ENCODE measurements around the gene LMF2.

LMF2 gene

DNA sequence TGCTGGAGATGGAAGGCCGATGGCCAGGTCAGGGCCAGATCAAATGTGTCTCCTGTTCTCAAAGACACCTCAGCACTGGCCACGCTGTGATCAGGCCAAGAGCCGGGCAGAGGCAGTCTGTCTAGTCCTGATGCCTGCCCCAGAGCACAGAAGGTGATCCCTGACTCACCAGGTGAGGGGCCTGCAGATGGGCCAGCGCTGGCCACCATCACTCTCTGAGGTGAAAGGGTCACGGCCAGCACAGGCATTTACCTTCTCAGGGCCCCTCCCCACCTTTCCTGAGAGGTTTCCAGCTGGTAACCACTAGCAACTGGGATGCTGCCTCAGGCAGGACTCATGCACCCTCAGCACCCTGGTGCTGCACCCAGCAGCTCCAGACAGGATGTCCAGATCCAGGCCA is 35.5 kb downstream of the LMF2 start:
- Histone ChIP-seq H3K4me1 (ENCODE audit: control insufficient read depth, low read length) (peaks cover 67% of the 10 kb centered on the region), H3K4me2 (ENCODE audit: low read length) (peak overlapping the region; percentile 97), H3K27ac (ENCODE audit: low read depth, low read length) (peak overlapping the region; percentile 100)

DNA sequence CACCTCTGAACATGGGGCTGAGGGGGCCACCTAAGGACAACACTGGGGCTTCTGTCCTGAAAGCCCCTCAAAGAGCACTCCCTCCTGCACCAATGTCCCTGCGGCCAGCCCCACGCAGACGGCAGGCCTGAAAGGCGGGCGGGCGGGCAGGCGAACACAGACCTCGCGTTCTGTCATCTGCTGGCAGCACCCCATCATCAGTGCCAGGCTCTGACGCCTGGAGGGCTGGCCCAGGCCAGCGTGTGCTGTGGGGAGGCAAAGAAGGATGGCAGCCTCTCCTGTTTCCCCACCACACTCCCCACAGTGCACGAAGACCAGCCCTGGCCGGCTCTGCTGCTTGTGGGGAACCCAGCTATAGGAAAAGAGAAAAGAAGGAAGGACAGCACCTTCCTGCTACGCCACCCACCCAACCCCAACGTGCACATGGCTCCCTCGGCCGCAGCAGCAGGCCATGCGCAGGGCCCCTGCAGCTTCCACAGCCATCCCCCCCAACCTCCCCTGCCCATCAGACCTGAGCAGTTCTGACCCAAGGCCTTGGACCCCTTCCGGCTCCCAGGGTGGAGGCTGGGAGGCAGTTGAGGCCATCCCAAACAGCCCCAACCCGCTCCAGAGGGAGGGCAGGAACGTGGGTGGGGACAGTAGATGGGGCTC is 36.2 kb downstream of the LMF2 start:
- Histone ChIP-seq H3K4me1 (ENCODE audit: control insufficient read depth, low read length) (peaks cover 67% of the 10 kb centered on the region), H3F3A (ENCODE audit: control insufficient read depth, insufficient read depth) (peaks cover 18% of the 10 kb centered on the region), H3K36me3 (ENCODE audit: control insufficient read depth, low read length) (peaks cover 68% of the 10 kb centered on the region), H3K27me3 (ENCODE audit: control insufficient read depth, low read length) (no peaks in the 10 kb centered on the region), H3K4me3 (ENCODE audit: low read length) (peak overlapping the region; percentile 82), H3K9me3 (ENCODE audit: control insufficient read depth, insufficient read depth, low read length) (no peaks in the 10 kb centered on the region), H4K20me1 (ENCODE audit: control insufficient read depth, insufficient read depth, low read depth, low read length) (no peaks in the 10 kb centered on the region), H3K4me2 (ENCODE audit: low read length) (peak overlapping the region; percentile 97), H3K27ac (ENCODE audit: low read depth, low read length) (peak overlapping the region; percentile 100), H3K9me2 (replicated peaks; ENCODE audit: control insufficient read depth, low read length) (no peaks in the 10 kb centered on the region), H3K79me2 (ENCODE audit: control insufficient read depth, low read length) (peaks cover 70% of the 10 kb centered on the region)
- TF ChIP-seq, protein P1, sequence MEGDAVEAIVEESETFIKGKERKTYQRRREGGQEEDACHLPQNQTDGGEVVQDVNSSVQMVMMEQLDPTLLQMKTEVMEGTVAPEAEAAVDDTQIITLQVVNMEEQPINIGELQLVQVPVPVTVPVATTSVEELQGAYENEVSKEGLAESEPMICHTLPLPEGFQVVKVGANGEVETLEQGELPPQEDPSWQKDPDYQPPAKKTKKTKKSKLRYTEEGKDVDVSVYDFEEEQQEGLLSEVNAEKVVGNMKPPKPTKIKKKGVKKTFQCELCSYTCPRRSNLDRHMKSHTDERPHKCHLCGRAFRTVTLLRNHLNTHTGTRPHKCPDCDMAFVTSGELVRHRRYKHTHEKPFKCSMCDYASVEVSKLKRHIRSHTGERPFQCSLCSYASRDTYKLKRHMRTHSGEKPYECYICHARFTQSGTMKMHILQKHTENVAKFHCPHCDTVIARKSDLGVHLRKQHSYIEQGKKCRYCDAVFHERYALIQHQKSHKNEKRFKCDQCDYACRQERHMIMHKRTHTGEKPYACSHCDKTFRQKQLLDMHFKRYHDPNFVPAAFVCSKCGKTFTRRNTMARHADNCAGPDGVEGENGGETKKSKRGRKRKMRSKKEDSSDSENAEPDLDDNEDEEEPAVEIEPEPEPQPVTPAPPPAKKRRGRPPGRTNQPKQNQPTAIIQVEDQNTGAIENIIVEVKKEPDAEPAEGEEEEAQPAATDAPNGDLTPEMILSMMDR (IDR thresholded peaks at IDR 0.05; ENCODE audit: low read depth, low read length, poor library complexity, severe bottlenecking), result no peak
- no peak for TF ChIP-seq EZH2phosphoT487 (IDR thresholded peaks at IDR 0.05; ENCODE audit: borderline replicate concordance, low read length)

More for the DNA sequence above, 35.5 kb downstream of the LMF2 start:
- no peaks in the 10 kb centered on the region for H3K9me2 ChIP-seq (replicated peaks; ENCODE audit: control insufficient read depth, low read length)
- no peaks in the 10 kb centered on the region for H3K27me3 ChIP-seq (ENCODE audit: control insufficient read depth, low read length)
- H3K9me3 ChIP-seq (ENCODE audit: control insufficient read depth, insufficient read depth, low read length), result no peaks in the 10 kb centered on the region
- peaks cover 64% of the 10 kb centered on the region for H3K79me2 ChIP-seq (ENCODE audit: control insufficient read depth, low read length)
- peak overlapping the region; percentile 82 for H3K4me3 ChIP-seq (ENCODE audit: low read length)
- TF ChIP-seq, protein P1 (IDR thresholded peaks at IDR 0.05; ENCODE audit: low read depth, low read length, poor library complexity, severe bottlenecking), result no peak
- no peak for TF ChIP-seq EZH2phosphoT487 (IDR thresholded peaks at IDR 0.05; ENCODE audit: borderline replicate concordance, low read length)
- no peaks in the 10 kb centered on the region for H4K20me1 ChIP-seq (ENCODE audit: control insufficient read depth, insufficient read depth, low read depth, low read length)
- H3F3A ChIP-seq (ENCODE audit: control insufficient read depth, insufficient read depth), result peaks cover 18% of the 10 kb centered on the region
- peaks cover 61% of the 10 kb centered on the region for H3K36me3 ChIP-seq (ENCODE audit: control insufficient read depth, low read length)

DNA sequence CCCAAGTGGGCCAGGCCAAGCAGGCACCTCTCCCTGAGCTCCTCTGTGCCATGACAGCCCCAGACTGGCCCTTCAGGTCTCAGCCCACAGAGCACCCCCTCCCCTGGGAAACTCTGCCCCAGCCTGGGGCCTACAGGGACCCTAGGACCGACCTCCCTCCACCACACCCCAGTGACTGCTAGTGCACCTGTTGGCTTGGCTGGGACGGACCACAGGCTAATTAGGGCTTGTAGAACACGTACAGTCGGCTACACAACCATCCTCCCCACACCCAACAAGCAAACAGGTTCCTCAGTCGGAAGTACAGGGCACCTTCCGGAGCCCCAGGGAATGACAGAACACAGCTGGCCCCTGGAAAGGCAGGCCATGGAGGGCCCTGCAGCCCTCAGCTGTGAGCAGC is 37.0 kb downstream of the LMF2 start:
- Histone ChIP-seq H3K27me3 (ENCODE audit: control insufficient read depth, low read length) (no peaks in the 10 kb centered on the region), H3K27ac (ENCODE audit: low read depth, low read length) (peak overlapping the region; percentile 100), H3F3A (ENCODE audit: control insufficient read depth, insufficient read depth) (peaks cover 18% of the 10 kb centered on the region), H3K79me2 (ENCODE audit: control insufficient read depth, low read length) (peaks cover 78% of the 10 kb centered on the region), H3K4me1 (ENCODE audit: control insufficient read depth, low read length) (peaks cover 64% of the 10 kb centered on the region), H4K20me1 (ENCODE audit: control insufficient read depth, insufficient read depth, low read depth, low read length) (no peaks in the 10 kb centered on the region), H3K9me2 (replicated peaks; ENCODE audit: control insufficient read depth, low read length) (no peaks in the 10 kb centered on the region), H3K4me2 (ENCODE audit: low read length) (peak overlapping the region; percentile 97), H3K4me3 (ENCODE audit: low read length) (peak overlapping the region; percentile 82), H3K36me3 (ENCODE audit: control insufficient read depth, low read length) (peaks cover 76% of the 10 kb centered on the region), H3K9me3 (ENCODE audit: control insufficient read depth, insufficient read depth, low read length) (no peaks in the 10 kb centered on the region)
- TF ChIP-seq, protein P1 (IDR thresholded peaks at IDR 0.05; ENCODE audit: low read depth, low read length, poor library complexity, severe bottlenecking), result no peak
